PC-3 (cell line): Measurements from ENCODE around the gene CSRP1. TPM values are rescaled to one million over a fixed set of nuclear protein-coding genes. Genes with fewer than 3 reads are reported as not detected.

Experiments
- ATAC-seq: fragments of 200-7000 bp; cut with Tn5 transposase; 2 replicates; pipeline ENCODE4 v1.9.1; 2020; ENCODE audit warnings: mild to moderate bottlenecking, moderate library complexity
- BruUV-seq: library from RNA; stranded (reverse); fragments of 400-500 nt; replicated peaks from 2 replicates; lab custom pipeline; 2021; lab: Mats Ljungman, UMichigan
- CTCF ChIA-PET: fragments of 300-600 bp; sonication (Branson Sonifier 250); formaldehyde crosslinking; loops from one replicate; lab custom pipeline; 2022; ENCODE audit warnings: antibody characterized with exemption; lab: Charles Lee
- POLR2A ChIA-PET: fragments of 300-600 bp; sonication (Branson Sonifier 250); formaldehyde crosslinking; loops from one replicate; lab custom pipeline; 2022; ENCODE audit warnings: antibody characterized with exemption; ENCODE audit not compliant: unreplicated experiment; lab: Charles Lee
- DNase-seq: peaks from one replicate; pipeline ENCODE4 v3.0.0-alpha.2; 2015
- H2AFZ ChIP-seq: fragments of 300-600 bp; sonication (generic); 2 replicates; pipeline ENCODE4 v1.6.0; 2016; ENCODE audit warnings: antibody characterized with exemption, low read length
- H3F3A ChIP-seq: fragments of 300-600 bp; sonication (generic); one replicate; pipeline ENCODE4 v1.6.0; 2017; ENCODE audit warnings: antibody characterized with exemption, low read length, control low read depth, mild to moderate bottlenecking; ENCODE audit not compliant: unreplicated experiment
- H3K27ac ChIP-seq: fragments of 300-600 bp; sonication (generic); 2 replicates; pipeline ENCODE4 v1.5.1; 2016; ENCODE audit warnings: mild to moderate bottlenecking, low read length
- H3K27me3 ChIP-seq: fragments of 300-600 bp; sonication (generic); 2 replicates; pipeline ENCODE4 v1.6.1; 2016; ENCODE audit warnings: low read length, mixed read lengths
- H3K36me3 ChIP-seq: fragments of 300-600 bp; sonication (generic); 2 replicates; pipeline ENCODE4 v1.6.1; 2016; ENCODE audit warnings: low read depth, mixed run types, low read length, mixed read lengths
- H3K4me1 ChIP-seq: fragments of 300-600 bp; sonication (generic); 2 replicates; pipeline ENCODE4 v1.5.1; 2016; ENCODE audit warnings: low read length; ENCODE audit not compliant: insufficient read depth
- H3K4me2 ChIP-seq: fragments of 300-600 bp; sonication (generic); 2 replicates; pipeline ENCODE4 v1.6.0; 2016; ENCODE audit warnings: low read length
- H3K4me3 ChIP-seq: fragments of 300-600 bp; sonication (generic); 2 replicates; pipeline ENCODE4 v1.5.1; 2016; ENCODE audit warnings: mild to moderate bottlenecking, low read length, mixed read lengths
- H3K79me2 ChIP-seq: fragments of 300-600 bp; sonication (generic); 2 replicates; pipeline ENCODE4 v1.6.1; 2017; ENCODE audit warnings: low read length, mixed read lengths
- H3K9ac ChIP-seq: fragments of 300-600 bp; sonication (generic); 2 replicates; pipeline ENCODE4 v1.6.0; 2016; ENCODE audit warnings: mild to moderate bottlenecking, low read length
- H3K9me2 ChIP-seq: fragments of 300-600 bp; sonication (generic); replicated peaks from 2 replicates; pipeline ENCODE4 v1.6.1; 2016; ENCODE audit warnings: mixed run types, low read length, mixed read lengths
- H3K9me3 ChIP-seq: fragments of 300-600 bp; sonication (generic); 2 replicates; pipeline ENCODE4 v1.6.1; 2016; ENCODE audit warnings: low read length, mixed read lengths
- H4K20me1 ChIP-seq: fragments of 300-600 bp; sonication (generic); 2 replicates; pipeline ENCODE4 v1.6.1; 2016; ENCODE audit warnings: low read length, mixed read lengths
- EZH2 ChIP-seq: fragments of 300-600 bp; sonication (generic); IDR thresholded peaks from one replicate; pipeline ENCODE4 v1.6.1; 2017; ENCODE audit warnings: antibody characterized with exemption, mild to moderate bottlenecking, low read length; ENCODE audit not compliant: unreplicated experiment
- EZH2phosphoT487 ChIP-seq: fragments of 300-600 bp; sonication (generic); IDR thresholded peaks from 2 replicates; pipeline ENCODE4 v1.6.1; 2018; ENCODE audit warnings: mild to moderate bottlenecking, antibody characterized with exemption, low read length, borderline replicate concordance
- intact Hi-C: fragments of 100-400 bp; cut with micrococcal nuclease; formaldehyde crosslinking; loops from 2 replicates; pipeline ENCODE4 v1.9.0; 2023
- total RNA-seq: library from RNA; depleted of rRNA; stranded (reverse); fragments of >200 nt; gene quantifications from 2 replicates; pipeline ENCODE4 v1.2.3, GENCODE V29; 2014
- TF ChIP-seq, protein P1 (sequence below): fragments of 300-600 bp; sonication (generic); conservative IDR thresholded peaks from 2 replicates; pipeline ENCODE4 v1.5.1; 2017; ENCODE audit warnings: antibody characterized with exemption, low read depth, mild to moderate bottlenecking, low read length

The CSRP1 gene
- total RNA-seq, 1 experiment from 2014 or later, result 147 TPM

- peak overlapping the region; percentile 44; the same call in 1 of the 2 replicates for H3K4me3 ChIP-seq
- peak overlapping the region; percentile 66 for H3K4me2 ChIP-seq
- no peaks in the 10 kb centered on the region for H4K20me1 ChIP-seq
- H3K36me3 ChIP-seq, result no peaks in the 10 kb centered on the region
- no peak overlapping the region for H2AFZ ChIP-seq
- ChIA-PET CTCF (no interaction called here), POLR2A (no interaction called here)
- no peak for TF ChIP-seq EZH2phosphoT487
- TF ChIP-seq, protein P1, sequence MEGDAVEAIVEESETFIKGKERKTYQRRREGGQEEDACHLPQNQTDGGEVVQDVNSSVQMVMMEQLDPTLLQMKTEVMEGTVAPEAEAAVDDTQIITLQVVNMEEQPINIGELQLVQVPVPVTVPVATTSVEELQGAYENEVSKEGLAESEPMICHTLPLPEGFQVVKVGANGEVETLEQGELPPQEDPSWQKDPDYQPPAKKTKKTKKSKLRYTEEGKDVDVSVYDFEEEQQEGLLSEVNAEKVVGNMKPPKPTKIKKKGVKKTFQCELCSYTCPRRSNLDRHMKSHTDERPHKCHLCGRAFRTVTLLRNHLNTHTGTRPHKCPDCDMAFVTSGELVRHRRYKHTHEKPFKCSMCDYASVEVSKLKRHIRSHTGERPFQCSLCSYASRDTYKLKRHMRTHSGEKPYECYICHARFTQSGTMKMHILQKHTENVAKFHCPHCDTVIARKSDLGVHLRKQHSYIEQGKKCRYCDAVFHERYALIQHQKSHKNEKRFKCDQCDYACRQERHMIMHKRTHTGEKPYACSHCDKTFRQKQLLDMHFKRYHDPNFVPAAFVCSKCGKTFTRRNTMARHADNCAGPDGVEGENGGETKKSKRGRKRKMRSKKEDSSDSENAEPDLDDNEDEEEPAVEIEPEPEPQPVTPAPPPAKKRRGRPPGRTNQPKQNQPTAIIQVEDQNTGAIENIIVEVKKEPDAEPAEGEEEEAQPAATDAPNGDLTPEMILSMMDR, result no peak
- no peak for TF ChIP-seq EZH2
- DNase-seq (peak; percentile 74), ATAC-seq (peak; percentile 39)
- H3K9me3 ChIP-seq, result no peaks in the 10 kb centered on the region
- H3K4me1 ChIP-seq, result peaks cover 31% of the 10 kb centered on the region
- no peak overlapping the region for H3K9ac ChIP-seq
- H3F3A ChIP-seq, result no peaks in the 10 kb centered on the region
- H3K27ac ChIP-seq, result no peak overlapping the region
- no peaks in the 10 kb centered on the region for H3K27me3 ChIP-seq
- no TSS peak for BruUV-seq
- no peaks in the 10 kb centered on the region for H3K9me2 ChIP-seq
- H3K79me2 ChIP-seq, result no peaks in the 10 kb centered on the region
- intact Hi-C loops, result no loop called here
These were observed 29.6 kb upstream of the CSRP1 start for GRCh38 chr1:201536558-201536957.

DNA sequence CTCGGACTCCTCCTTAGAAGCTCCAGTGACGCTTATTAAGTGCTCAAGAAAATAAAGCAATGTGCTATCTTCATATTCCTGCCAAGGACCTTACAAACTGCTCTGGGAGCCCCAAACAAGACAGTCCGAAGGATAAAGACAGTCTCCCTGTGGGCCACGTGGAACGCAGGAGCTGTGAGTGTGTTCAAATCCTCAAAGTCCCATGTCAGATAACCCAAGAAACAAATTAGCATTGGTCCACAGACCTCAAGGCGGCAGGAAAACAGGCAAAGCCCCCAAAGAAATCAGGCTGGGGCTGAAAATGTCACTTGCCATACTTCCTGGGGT lies 29.0 kb upstream of the CSRP1 start:
- no peaks in the 10 kb centered on the region for H3K79me2 ChIP-seq
- no peaks in the 10 kb centered on the region for H4K20me1 ChIP-seq
- no peak overlapping the region for H3K27ac ChIP-seq
- POLR2A ChIA-PET, result no interaction called here
- H3K4me2 ChIP-seq, result no peak overlapping the region
- DNase-seq (no peak), ATAC-seq (no peak)
- H3K4me1 ChIP-seq, result peaks cover 31% of the 10 kb centered on the region
- BruUV-seq, result no TSS peak
- no peak overlapping the region for H3K9ac ChIP-seq
- CTCF ChIA-PET, result no interaction called here
- H3K36me3 ChIP-seq, result no peaks in the 10 kb centered on the region
- no peaks in the 10 kb centered on the region for H3K9me3 ChIP-seq
- no peaks in the 10 kb centered on the region for H3K9me2 ChIP-seq
- intact Hi-C loops, result no loop called here
- no peak for TF ChIP-seq EZH2phosphoT487
- TF ChIP-seq, protein P1, result no peak
- no peak for TF ChIP-seq EZH2
- no peak overlapping the region for H2AFZ ChIP-seq
- H3K27me3 ChIP-seq, result no peaks in the 10 kb centered on the region
- no peaks in the 10 kb centered on the region for H3F3A ChIP-seq
- no peak overlapping the region for H3K4me3 ChIP-seq

- no peak overlapping the region for H3K27ac ChIP-seq
- CTCF ChIA-PET, result interaction anchor here (0.5 to 0.7 kb wide), 2 partner anchors 23 to 295 kb away, joined by 3 to 11 read pairs; no protein-coding TSS in a partner anchor
- no TSS peak for BruUV-seq
- POLR2A ChIA-PET, result no interaction called here
- no peaks in the 10 kb centered on the region for H3F3A ChIP-seq
- no peaks in the 10 kb centered on the region for H4K20me1 ChIP-seq
- DNase-seq (peak; percentile 37), ATAC-seq (peak; percentile 9)
- 0 out of 2 replicates have a peak overlapping the region, but pooled peaks have one; percentile 6 for H3K4me2 ChIP-seq
- H3K79me2 ChIP-seq, result no peaks in the 10 kb centered on the region
- no peaks in the 10 kb centered on the region for H3K9me3 ChIP-seq
- no peak overlapping the region for H3K4me3 ChIP-seq
- no peak overlapping the region for H2AFZ ChIP-seq
- H3K9ac ChIP-seq, result no peak overlapping the region
- H3K4me1 ChIP-seq, result peaks cover 31% of the 10 kb centered on the region
- H3K27me3 ChIP-seq, result no peaks in the 10 kb centered on the region
- H3K36me3 ChIP-seq, result no peaks in the 10 kb centered on the region
- intact Hi-C loops, result no loop called here
- no peaks in the 10 kb centered on the region for H3K9me2 ChIP-seq
- TF ChIP-seq EZH2, result no peak
These were observed 28.4 kb upstream of the CSRP1 start for GRCh38 chr1:201535046-201535918.
